Stimulated activated CD4-positive, alpha-beta T cell treated with anti-CD3 and anti-CD28 coated beads, TNF-alpha, amount 100 ng/mL, for 24 hours (primary cell): Measurements from ENCODE around the gene SPANXN2.
"Not testable (repeated sequence)": the region's sequence is repeated elsewhere in the genome, so short reads cannot be mapped to it uniquely, and the experiment has no call there.

Experiments
- DNase-seq, 3 experiments: peaks; one replicate each; pipeline ENCODE4 v3.0.0-alpha.2; 2020; ENCODE audit warnings: low read depth in 3 of 3

Gene SPANXN2, protein sequence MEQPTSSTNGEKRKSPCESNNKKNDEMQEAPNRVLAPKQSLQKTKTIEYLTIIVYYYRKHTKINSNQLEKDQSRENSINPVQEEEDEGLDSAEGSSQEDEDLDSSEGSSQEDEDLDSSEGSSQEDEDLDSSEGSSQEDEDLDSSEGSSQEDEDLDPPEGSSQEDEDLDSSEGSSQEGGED

DNA sequence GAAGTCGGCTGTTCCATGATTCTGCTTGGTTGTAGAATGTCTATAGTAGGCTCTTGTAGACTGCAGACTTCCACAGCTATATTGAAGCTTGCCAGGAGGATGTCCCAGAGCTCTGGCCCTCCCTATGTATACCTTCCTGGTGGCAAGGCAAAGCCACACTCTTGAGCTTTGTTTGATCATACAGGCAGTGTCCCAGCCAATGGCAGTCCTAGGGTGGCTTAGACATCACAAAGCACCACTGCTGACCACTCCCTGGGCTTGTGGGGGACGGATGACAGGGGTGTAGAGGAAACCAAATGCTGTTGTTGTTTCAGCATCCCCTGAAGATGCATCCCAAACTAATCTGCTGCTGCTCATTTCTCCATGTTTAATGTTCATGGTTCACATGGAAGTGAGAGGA, at the start of gene SPANXN2:
TSS of gene SPANXN2 (minus strand) at position 101 of the 400 bp plus-strand sequence. CDS start at position 17, 84 bp downstream.
- DNase-seq = not testable (repeated sequence)

DNA sequence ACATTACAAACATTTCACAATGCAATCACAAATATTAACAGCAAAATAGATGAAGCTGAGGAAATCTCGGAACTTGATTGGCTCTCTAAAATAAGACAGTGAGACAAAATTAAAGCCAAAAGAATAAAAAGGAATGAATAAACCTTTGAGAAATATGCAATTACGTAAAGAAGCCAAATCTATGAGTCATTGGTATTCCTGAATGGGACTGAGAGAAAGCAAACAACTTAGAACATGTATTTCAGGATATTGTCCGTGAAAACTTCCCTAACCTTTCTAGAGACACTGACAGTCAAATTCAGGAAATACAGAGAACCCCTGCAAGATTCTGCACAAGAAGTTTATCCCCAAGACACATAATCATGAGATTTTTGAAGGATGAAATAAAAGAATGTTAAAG, 48.4 kb upstream of the SPANXN2 start:
- DNase-seq = no peak

DNA sequence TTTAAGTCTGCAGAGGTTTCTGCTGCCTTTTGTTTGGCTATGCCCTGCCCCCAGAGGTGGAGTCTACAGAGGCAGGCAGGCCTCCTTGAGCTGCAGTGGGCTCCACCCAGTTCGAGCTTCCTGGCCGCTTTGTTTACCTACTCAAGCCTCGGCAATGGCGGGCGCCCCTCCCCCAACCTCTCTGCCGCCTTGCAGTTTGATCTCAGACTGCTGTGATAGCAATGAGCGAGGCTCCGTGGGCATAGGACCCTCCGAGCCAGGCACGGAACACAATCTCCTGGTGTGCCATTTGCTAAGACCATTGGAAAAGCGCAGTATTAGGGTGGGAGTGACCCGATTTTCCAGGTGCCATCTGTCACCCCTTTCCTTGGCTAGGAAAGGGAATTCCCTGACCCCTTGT, 47.2 kb upstream of the SPANXN2 start:
- not testable (repeated sequence) for DNase-seq

DNA sequence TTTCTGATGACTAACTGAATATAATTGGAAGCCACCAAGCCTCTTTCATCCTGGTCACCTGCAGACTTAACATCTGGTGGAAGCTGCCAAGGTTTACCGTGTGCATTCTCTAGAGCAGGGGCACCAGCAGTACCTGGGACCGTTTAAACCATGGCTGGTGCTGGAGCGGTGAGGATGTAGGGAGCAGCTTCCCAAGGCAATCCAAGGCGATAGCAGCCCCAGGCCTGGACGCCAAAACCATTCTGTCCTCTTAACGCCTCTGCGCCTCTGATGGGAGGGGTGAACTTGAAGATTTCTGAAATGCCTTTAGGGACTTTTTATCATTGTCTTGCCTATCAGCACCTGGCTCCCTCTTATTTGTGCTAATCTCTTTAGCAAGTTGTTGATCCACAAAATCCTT, 37.3 kb upstream of the SPANXN2 start:
- DNase-seq = no peak

DNA sequence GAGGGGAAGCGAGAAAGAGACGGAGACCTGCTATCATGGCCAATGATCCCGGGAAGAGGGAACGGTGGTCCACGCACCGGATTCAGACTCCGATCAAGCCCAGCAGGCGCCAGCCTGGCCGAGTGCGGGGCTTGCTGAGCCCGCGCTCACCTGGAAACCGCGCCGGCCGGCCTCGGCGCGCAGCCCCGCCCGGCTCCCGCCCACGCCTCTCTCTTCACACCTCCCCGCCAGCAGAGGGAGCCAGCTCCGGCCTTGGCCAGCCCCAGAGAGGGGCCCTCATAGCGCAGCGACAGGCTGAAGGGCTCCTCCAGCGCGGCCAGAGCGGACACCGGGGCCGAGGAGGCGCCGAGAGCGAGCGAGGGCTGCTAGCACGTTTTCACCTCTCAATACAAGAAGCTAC, 36.8 kb upstream of the SPANXN2 start:
- DNase-seq = no peak

DNA sequence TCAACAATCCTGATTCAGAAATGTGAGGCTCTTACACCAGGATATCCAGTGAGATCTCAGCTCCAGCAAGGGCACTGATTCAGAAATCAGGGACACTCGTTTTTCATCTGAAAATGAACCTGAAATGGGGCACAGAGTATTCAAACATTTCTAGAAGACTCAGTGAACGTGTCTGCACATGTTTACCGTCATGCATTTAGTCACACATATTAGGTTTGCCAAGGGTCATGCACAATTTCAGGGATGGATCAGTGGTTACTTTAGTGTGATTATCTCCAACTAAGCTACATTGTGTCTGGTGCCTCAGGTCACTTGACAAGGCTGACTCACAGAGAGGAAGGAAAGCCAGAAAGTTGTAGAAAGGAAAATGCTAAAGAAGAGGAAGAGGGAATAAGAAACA, 33.6 kb upstream of the SPANXN2 start:
- DNase-seq = no peak

DNA sequence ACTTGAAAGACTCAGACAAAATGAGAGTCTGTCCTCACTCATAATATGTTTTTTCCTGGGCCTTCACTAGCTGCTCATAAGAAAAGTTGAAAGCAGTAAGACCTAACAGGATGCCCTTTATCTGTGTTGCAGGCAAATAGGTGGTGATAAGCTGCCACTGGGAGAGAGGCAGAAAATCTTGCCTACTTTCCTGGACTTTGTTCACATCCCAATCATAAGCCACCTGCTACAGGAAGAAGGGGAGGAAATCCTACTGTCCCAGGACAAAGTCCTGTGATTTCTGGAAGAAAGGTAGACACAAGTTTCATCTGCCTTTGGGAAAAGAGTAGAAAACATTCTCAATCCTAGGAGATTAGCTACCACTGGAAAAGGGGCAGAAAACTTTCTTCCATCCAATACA, 13.3 kb upstream of the SPANXN2 start:
- no peak for DNase-seq

DNA sequence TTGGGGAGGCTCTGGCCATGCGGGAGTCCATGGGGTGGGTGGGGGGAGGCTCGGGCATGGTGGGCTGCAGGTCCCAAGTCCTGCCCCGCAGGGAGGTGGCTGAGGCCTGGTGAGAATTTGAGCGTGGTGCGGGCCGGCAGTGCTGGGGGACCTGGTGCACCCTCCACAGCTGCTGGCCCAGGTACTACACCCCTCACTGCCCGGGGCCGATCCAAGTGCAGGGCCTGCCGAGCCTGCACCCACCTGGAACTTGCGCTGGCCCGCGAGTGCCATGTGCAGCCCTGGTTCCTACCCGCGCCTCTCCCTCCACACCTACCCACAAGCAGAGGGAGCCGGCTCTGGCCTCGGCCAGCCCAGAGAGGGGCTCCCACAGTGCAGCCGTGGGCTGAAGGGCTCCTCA, 5.7 kb upstream of the SPANXN2 start:
- DNase-seq = no peak

DNA sequence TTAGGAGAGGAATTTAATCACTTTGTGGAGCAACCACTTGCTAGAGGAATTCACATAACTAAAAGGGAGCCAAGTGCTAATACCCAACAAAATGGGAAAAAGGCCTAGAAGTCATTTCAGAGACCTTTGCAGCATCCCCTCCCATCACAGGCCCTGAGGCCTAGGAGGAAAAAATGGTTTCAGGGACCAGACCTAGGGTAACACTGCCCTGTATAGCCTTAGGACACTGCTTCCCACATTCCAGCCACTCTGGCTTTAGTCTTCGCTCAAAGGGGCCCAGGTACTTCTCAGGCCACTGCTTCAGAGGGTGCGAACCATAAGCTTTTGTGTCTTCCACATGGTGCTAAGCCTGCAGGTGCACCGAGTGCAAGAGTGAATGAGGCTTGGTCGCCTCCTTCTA, 19.1 kb downstream of the SPANXN2 start:
- DNase-seq = no peak

DNA sequence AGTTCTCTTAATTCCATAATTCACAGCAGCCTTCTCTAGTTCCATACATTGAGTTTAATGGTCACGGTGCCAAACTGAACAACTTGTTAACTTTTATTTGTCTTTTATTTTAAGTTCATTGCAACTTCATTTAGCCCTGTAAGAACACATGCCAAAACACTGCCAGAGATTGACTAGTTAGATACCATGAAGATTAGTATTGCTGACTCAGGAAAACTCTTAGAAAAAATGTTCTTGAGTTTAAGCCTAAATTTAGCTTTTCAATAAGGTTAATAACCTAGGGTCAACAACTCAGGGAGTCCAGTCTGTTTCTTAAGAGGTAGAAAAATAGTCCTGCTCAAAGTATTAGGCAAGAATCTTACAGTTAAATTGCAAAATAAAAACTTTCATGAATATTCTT, 25.7 kb downstream of the SPANXN2 start:
- DNase-seq = no peak

DNA sequence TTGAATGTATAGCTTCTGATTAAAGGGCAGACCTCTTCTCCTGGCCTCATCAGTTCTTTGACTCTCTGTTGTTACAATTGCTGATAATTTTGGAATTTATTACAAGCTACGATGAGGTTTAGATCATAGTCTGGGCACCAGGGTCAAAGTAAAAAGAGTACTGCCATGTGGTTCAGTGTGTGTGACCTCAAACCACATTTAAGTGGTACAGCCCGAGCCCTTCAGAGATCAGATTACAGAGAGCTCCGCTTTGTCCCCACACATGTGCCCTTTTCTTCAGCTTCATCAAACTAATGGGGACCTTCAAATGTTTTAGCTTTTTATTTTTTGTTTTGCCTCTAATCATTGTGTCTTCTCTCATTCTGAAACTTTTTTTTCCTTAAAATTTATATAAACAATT, 37.1 kb downstream of the SPANXN2 start:
- no peak for DNase-seq

DNA sequence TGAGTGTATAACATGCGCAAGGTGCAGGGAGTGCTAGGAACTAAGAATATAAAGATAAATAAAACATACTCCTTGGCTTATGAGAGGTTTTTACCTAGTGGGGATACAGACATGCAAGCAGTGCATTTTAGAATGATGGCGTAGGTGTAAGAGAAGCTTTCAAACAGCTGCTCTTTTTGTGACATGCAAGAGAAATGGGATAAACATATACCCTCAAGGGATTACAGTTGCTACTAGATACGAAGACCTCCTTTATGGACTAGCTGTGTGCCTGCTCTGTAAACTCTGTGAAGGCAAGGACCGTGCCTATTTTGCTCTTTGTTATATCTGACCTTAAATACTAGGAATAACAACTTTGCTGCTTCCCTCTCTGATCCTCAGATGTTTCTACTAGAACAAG, 45.6 kb downstream of the SPANXN2 start:
- no peak for DNase-seq

DNA sequence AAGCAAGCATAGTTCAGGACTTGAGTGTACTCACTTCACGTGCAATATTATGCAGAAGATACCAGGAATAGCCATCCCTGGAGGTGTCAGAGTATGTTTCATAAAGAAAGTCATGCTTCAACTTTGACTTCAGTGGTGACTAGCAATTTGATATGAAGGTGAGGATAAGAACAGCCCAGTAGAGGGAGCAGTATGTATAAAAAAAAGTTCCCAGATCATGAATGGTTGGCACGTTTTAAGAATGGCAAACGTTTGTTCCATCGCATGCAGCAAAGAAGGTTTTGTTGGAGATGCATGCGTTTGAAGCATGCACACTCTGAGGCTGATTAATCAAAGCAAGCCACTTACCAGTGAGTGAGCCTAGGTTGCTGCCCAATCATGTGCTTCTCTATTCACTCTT, 51.2 kb downstream of the SPANXN2 start:
- DNase-seq = no peak

DNA sequence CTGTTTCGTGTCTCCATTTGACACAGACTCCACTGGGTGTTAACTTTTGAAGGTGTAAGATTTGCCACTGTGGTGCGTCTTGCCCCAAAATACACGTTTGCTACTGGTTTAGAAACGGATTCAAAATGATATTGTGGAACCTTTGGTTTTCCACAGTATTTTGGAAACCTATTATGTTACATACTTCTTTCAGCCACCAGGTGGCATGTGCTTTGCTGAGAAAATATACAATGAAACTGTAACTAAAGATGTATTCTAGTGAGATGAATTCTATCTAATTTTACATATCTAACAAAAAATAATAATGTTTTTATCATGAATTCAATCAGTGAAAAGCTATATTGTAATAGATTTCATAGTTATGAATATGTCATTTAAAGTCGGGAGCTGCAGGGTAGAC, 56.2 kb downstream of the SPANXN2 start:
- no peak for DNase-seq

DNA sequence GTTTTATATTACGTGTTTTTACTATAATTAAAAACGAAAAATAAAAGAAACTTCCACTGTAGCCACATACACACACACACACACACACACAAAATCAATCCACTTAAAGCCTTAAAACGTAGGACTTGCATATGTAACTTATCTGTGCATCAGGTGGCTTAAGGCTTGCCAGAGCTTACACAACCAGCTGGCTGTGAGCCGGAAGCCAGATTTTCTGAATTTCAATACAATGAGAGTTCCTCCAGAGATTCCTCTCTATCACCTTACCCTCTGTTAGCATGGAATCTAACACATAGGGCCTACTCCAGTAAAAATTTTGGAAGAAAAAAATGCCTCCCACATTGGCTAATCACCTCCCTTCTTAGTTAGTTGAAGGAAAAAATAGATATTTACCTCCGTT, 56.8 kb downstream of the SPANXN2 start:
- DNase-seq = no peak
